GM23338 (cell line): ENCODE data around the gene DCLK1. TPM values are rescaled to one million over a fixed set of nuclear protein-coding genes. Genes with fewer than 3 reads are reported as not detected.

Experiments used
- ATAC-seq: fragments of 200-7000 bp; cut with Tn5 transposase; 3 replicates; pipeline ENCODE4 v1.9.1; 2020
- DNase-seq: peaks from one replicate; pipeline ENCODE4 v3.0.0-alpha.2; 2015; ENCODE audit warnings: low spot score
- H2AFZ ChIP-seq: fragments of 200-600 bp; sonication (generic); 2 replicates; pipeline ENCODE4 v1.8.0; 2016; ENCODE audit warnings: antibody characterized with exemption, mild to moderate bottlenecking, moderate library complexity
- H3F3A ChIP-seq: fragments of 200-600 bp; sonication (generic); replicated peaks from 2 replicates; pipeline ENCODE4 v1.8.0; 2017; ENCODE audit warnings: antibody characterized with exemption, mixed run types, low read depth
- H3K27ac ChIP-seq: fragments of 200-600 bp; sonication (generic); 2 replicates; pipeline ENCODE4 v1.6.1; 2016; ENCODE audit warnings: low read depth
- H3K27me3 ChIP-seq: fragments of 200-600 bp; sonication (generic); 2 replicates; pipeline ENCODE4 v1.8.0; 2016; ENCODE audit warnings: mild to moderate bottlenecking, mixed run types, moderate library complexity; ENCODE audit not compliant: insufficient read depth
- H3K36me3 ChIP-seq: fragments of 200-600 bp; sonication (generic); 2 replicates; pipeline ENCODE4 v1.8.0; 2016; ENCODE audit warnings: mild to moderate bottlenecking; ENCODE audit not compliant: insufficient read depth
- H3K4me1 ChIP-seq: fragments of 200-600 bp; sonication (generic); 2 replicates; pipeline ENCODE4 v1.8.0; 2016; ENCODE audit warnings: mild to moderate bottlenecking, moderate library complexity; ENCODE audit not compliant: insufficient read depth
- H3K4me2 ChIP-seq: fragments of 200-600 bp; sonication (generic); 2 replicates; pipeline ENCODE4 v1.7.1; 2017; ENCODE audit warnings: mixed run types
- H3K4me3 ChIP-seq: fragments of 200-600 bp; sonication (generic); 2 replicates; pipeline ENCODE4 v1.6.1; 2016; ENCODE audit warnings: mixed run types
- H3K79me2 ChIP-seq: fragments of 200-600 bp; sonication (generic); replicated peaks from 2 replicates; pipeline ENCODE4 v1.8.0; 2017; ENCODE audit warnings: mild to moderate bottlenecking; ENCODE audit not compliant: insufficient read depth
- H3K9me2 ChIP-seq: fragments of 200-600 bp; sonication (generic); 2 replicates; pipeline ENCODE4 v1.8.0; 2017; ENCODE audit not compliant: insufficient read depth
- H4K20me1 ChIP-seq: fragments of 200-600 bp; sonication (generic); replicated peaks from 2 replicates; pipeline ENCODE4 v1.8.0; 2017; ENCODE audit warnings: mild to moderate bottlenecking; ENCODE audit not compliant: insufficient read depth
- H3K27ac Mint-ChIP-seq: 2 replicates; pipeline ENCODE4 v1.8.0; 2020; ENCODE audit warnings: inconsistent platforms, mild to moderate bottlenecking, moderate library complexity, mixed read lengths
- H3K27me3 Mint-ChIP-seq: 3 replicates; pipeline ENCODE4 v1.8.0; 2022; ENCODE audit warnings: low read depth, mild to moderate bottlenecking, moderate library complexity, mixed read lengths, inconsistent platforms; ENCODE audit not compliant: insufficient read depth, poor library complexity
- H3K36me3 Mint-ChIP-seq: 3 replicates; pipeline ENCODE4 v1.8.0; 2021; ENCODE audit warnings: low read depth, mild to moderate bottlenecking, inconsistent platforms, moderate library complexity, mixed read lengths
- H3K4me1 Mint-ChIP-seq: 3 replicates; pipeline ENCODE4 v1.8.0; 2020; ENCODE audit warnings: mild to moderate bottlenecking, inconsistent platforms, mixed read lengths
- H3K4me3 Mint-ChIP-seq: 3 replicates; pipeline ENCODE4 v1.8.0; 2021; ENCODE audit warnings: moderate library complexity, mild to moderate bottlenecking, inconsistent platforms, mixed read lengths
- H3K9me3 Mint-ChIP-seq: 3 replicates; pipeline ENCODE4 v1.8.0; 2020; ENCODE audit warnings: moderate library complexity, mild to moderate bottlenecking, inconsistent platforms, mixed read lengths
- CREB1 ChIP-seq: fragments of 250-450 bp; sonication (Bioruptor Pico); IDR thresholded peaks from 2 replicates; pipeline ENCODE4 v1.5.0; 2020; ENCODE audit warnings: low read depth, mild to moderate bottlenecking, moderate library complexity
- JUNB ChIP-seq: IDR thresholded peaks from one replicate; pipeline ENCODE4 v1.6.1; 2016; ENCODE audit warnings: antibody characterized with exemption; ENCODE audit not compliant: unreplicated experiment
- ZNF114 ChIP-seq: fragments of 250-450 bp; sonication (Bioruptor Pico); IDR thresholded peaks from 2 replicates; pipeline ENCODE4 v1.5.0; 2020; ENCODE audit warnings: mild to moderate bottlenecking, moderate library complexity
- polyA plus RNA-seq: library from polyadenylated mRNA; unstranded; fragments of >200 nt; fragmentation: Nextera tagmentation; extraction: Ambion mirVana; gene quantifications from 2 replicates; pipeline ENCODE4 v1.2.1, GENCODE V29; 2016
- total RNA-seq: library from RNA; depleted of rRNA; stranded (reverse); fragments of >200 nt; shearing (Covaris generic); gene quantifications from 2 replicates; pipeline ENCODE4 v1.2.3, GENCODE V29; 2014
- TF ChIP-seq, protein P1 (sequence below): fragments of 250-450 bp; sonication (Bioruptor Pico); IDR thresholded peaks from 2 replicates; pipeline ENCODE4 v1.5.0; 2020; ENCODE audit warnings: mild to moderate bottlenecking, moderate library complexity

The DCLK1 gene
- total and polyA plus RNA-seq, 2 experiments from 2014 or later, result 13.1 to 57.7 TPM

DNA sequence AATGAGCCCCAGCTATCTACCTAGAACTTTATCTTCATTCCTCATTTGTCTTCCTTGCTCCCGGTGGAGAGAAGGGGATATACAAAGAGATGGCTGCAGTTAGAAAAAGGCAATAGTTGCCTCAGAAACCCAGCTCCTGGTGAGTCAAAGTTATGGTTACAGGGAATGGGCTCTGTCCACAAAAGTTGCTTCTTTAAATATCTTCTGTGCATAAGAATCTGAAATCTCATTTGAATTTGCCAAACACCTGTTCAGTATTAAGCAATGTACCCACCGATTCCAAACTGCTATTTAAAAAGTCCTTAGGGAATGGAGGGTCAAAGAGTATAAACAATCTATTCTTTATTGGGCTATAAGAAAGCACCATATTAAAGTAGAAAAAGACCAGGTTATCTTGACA lies 48.4 kb downstream of the DCLK1 start (continued):
- TF ChIP-seq, protein P1, sequence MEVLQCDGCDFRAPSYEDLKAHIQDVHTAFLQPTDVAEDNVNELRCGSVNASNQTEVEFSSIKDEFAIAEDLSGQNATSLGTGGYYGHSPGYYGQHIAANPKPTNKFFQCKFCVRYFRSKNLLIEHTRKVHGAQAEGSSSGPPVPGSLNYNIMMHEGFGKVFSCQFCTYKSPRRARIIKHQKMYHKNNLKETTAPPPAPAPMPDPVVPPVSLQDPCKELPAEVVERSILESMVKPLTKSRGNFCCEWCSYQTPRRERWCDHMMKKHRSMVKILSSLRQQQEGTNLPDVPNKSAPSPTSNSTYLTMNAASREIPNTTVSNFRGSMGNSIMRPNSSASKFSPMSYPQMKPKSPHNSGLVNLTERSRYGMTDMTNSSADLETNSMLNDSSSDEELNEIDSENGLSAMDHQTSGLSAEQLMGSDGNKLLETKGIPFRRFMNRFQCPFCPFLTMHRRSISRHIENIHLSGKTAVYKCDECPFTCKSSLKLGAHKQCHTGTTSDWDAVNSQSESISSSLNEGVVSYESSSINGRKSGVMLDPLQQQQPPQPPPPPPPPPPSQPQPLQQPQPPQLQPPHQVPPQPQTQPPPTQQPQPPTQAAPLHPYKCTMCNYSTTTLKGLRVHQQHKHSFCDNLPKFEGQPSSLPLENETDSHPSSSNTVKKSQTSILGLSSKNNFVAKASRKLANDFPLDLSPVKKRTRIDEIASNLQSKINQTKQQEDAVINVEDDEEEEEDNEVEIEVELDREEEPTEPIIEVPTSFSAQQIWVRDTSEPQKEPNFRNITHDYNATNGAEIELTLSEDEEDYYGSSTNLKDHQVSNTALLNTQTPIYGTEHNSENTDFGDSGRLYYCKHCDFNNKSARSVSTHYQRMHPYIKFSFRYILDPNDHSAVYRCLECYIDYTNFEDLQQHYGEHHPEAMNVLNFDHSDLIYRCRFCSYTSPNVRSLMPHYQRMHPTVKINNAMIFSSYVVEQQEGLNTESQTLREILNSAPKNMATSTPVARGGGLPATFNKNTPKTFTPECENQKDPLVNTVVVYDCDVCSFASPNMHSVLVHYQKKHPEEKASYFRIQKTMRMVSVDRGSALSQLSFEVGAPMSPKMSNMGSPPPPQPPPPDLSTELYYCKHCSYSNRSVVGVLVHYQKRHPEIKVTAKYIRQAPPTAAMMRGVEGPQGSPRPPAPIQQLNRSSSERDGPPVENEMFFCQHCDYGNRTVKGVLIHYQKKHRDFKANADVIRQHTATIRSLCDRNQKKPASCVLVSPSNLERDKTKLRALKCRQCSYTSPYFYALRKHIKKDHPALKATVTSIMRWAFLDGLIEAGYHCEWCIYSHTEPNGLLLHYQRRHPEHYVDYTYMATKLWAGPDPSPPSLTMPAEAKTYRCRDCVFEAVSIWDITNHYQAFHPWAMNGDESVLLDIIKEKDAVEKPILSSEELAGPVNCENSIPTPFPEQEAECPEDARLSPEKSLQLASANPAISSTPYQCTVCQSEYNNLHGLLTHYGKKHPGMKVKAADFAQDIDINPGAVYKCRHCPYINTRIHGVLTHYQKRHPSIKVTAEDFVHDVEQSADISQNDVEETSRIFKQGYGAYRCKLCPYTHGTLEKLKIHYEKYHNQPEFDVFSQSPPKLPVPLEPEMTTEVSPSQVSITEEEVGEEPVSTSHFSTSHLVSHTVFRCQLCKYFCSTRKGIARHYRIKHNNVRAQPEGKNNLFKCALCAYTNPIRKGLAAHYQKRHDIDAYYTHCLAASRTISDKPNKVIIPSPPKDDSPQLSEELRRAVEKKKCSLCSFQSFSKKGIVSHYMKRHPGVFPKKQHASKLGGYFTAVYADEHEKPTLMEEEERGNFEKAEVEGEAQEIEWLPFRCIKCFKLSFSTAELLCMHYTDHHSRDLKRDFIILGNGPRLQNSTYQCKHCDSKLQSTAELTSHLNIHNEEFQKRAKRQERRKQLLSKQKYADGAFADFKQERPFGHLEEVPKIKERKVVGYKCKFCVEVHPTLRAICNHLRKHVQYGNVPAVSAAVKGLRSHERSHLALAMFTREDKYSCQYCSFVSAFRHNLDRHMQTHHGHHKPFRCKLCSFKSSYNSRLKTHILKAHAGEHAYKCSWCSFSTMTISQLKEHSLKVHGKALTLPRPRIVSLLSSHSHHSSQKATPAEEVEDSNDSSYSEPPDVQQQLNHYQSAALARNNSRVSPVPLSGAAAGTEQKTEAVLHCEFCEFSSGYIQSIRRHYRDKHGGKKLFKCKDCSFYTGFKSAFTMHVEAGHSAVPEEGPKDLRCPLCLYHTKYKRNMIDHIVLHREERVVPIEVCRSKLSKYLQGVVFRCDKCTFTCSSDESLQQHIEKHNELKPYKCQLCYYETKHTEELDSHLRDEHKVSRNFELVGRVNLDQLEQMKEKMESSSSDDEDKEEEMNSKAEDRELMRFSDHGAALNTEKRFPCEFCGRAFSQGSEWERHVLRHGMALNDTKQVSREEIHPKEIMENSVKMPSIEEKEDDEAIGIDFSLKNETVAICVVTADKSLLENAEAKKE (CRISPR knock-in tag), result no peak
- TF ChIP-seq JUNB, result no peak
- TF ChIP-seq CREB1 (CRISPR knock-in tag), result no peak
- no peak for TF ChIP-seq ZNF114 (CRISPR knock-in tag)

- H3K27ac ChIP-seq, result no peak overlapping the region
- no peak overlapping the region for H2AFZ ChIP-seq
- Mint-ChIP-seq H3K27me3 (peaks cover 3% of the 10 kb centered on the region), H3K4me3 (no peak overlapping the region), H3K4me1 (peaks cover 17% of the 10 kb centered on the region), H3K27ac (no peak overlapping the region), H3K36me3 (no peaks in the 10 kb centered on the region), H3K9me3 (no peaks in the 10 kb centered on the region)
- H3K4me3 ChIP-seq, result no peak overlapping the region
- H3K9me2 ChIP-seq, result peaks cover 6% of the 10 kb centered on the region; the same call in 1 of the 2 replicates
- TF ChIP-seq, protein P1 (CRISPR knock-in tag), result no peak
- no peak for TF ChIP-seq ZNF114 (CRISPR knock-in tag)
- no peaks in the 10 kb centered on the region for H3F3A ChIP-seq
- no peaks in the 10 kb centered on the region for H3K79me2 ChIP-seq
- no peak overlapping the region; the same call in 1 of the 2 replicates for H3K4me2 ChIP-seq
- no peaks in the 10 kb centered on the region for H4K20me1 ChIP-seq
- H3K4me1 ChIP-seq, result peaks cover 36% of the 10 kb centered on the region
- ATAC-seq (no peak), DNase-seq (no peak)
- H3K36me3 ChIP-seq, result no peaks in the 10 kb centered on the region
- no peaks in the 10 kb centered on the region for H3K27me3 ChIP-seq
These were observed 48.8 kb downstream of the DCLK1 start for GRCh38 chr13:36082396-36082795.
